Natural killer cell (primary cell): Measurements from ENCODE around the gene CD2. TPM values are rescaled to one million over a fixed set of nuclear protein-coding genes. Genes with fewer than 3 reads are reported as not detected.

Experiments
- ATAC-seq, 3 donors: fragments of 150-1000 bp in 2 of 3; fragments of 200-7000 bp in 1 of 3; cut with Tn5 transposase; 1 replicate in 1 of 3; 2 replicates in 2 of 3; pipeline ENCODE4 v1.10.0; 2021; ENCODE audit warnings: mild to moderate bottlenecking in 2 of 3, moderate library complexity in 2 of 3
- DNase-seq, 2 donors: peaks; one replicate each; pipeline versions ENCODE4 v3.0.0 to v3.0.0-alpha.2; 2013 to 2021; ENCODE audit warnings: mixed read lengths in 1 of 2
- H3K27ac ChIP-seq: one replicate; pipeline ENCODE4 v1.5.1; 2013; ENCODE audit warnings: mild to moderate bottlenecking, low read length
- H3K27me3 ChIP-seq: one replicate; pipeline ENCODE4 v1.6.1; 2013; ENCODE audit warnings: low read length; ENCODE audit not compliant: control insufficient read depth, insufficient read depth
- H3K36me3 ChIP-seq: one replicate; pipeline ENCODE4 v1.6.1; 2013; ENCODE audit warnings: low read length; ENCODE audit not compliant: control insufficient read depth, insufficient read depth
- H3K4me1 ChIP-seq: one replicate; pipeline ENCODE4 v1.6.1; 2013; ENCODE audit warnings: low read length; ENCODE audit not compliant: control insufficient read depth, insufficient read depth
- H3K4me3 ChIP-seq: one replicate; pipeline ENCODE4 v1.5.1; 2013; ENCODE audit warnings: low read length
- H3K9me3 ChIP-seq: one replicate; pipeline ENCODE4 v1.6.1; 2013; ENCODE audit warnings: low read length; ENCODE audit not compliant: control insufficient read depth, insufficient read depth
- H3K27ac Mint-ChIP-seq, 2 donors: one replicate each; pipeline ENCODE4 v1.8.0; 2022; ENCODE audit warnings: mild to moderate bottlenecking in 2 of 2, mixed read lengths in 2 of 2, moderate library complexity in 1 of 2
- H3K27me3 Mint-ChIP-seq, 2 donors: one replicate each; pipeline ENCODE4 v1.8.0; 2022; ENCODE audit warnings: low read depth in 2 of 2, mixed read lengths in 2 of 2
- H3K36me3 Mint-ChIP-seq: one replicate; pipeline ENCODE4 v1.8.0; 2022; ENCODE audit warnings: mixed read lengths
- H3K4me1 Mint-ChIP-seq, 2 donors: one replicate each; pipeline ENCODE4 v1.8.0; 2022; ENCODE audit warnings: mixed read lengths in 2 of 2
- H3K4me3 Mint-ChIP-seq: one replicate; pipeline ENCODE4 v1.8.0; 2022; ENCODE audit warnings: mild to moderate bottlenecking, moderate library complexity, mixed read lengths
- H3K9me3 Mint-ChIP-seq, 2 donors: one replicate each; pipeline ENCODE4 v1.8.0; 2022; ENCODE audit warnings: mixed read lengths in 2 of 2
- WGBS: methylation state at CpG from one replicate; pipeline ENCODE4 v1.1.7; 2013; ENCODE audit warnings: missing lambda C conversion rate; ENCODE audit not compliant: insufficient coverage; 5-methylcytosine and 5-hydroxymethylcytosine counted together
- intact Hi-C: fragments of 100-400 bp; cut with micrococcal nuclease; formaldehyde crosslinking; loops from one replicate; pipeline ENCODE4 v1.14.2; 2022
- total RNA-seq, 4 donors: library from RNA; stranded (reverse); fragments of 120-200 nt in 1 of 4; gene quantifications; one replicate each; pipeline versions ENCODE4 v1.2.3 to v1.2.4, GENCODE V29; 2013 to 2022
- TF ChIP-seq, protein P1 (sequence below): fragments of 200-600 bp; IDR thresholded peaks from one replicate; pipeline ENCODE4 v1.8.0; 2022; ENCODE audit warnings: antibody characterized with exemption

CD2 gene
- total RNA-seq, 3 donors from 2014 or later (not counting 1 experiment from before 2014, with no cell fraction given) = 30.4 to 93.4 (median 60.8) TPM

- peak overlapping the region; percentile 75 for H3K27ac ChIP-seq
- H3K4me3 Mint-ChIP-seq = peak overlapping the region; percentile 81
- intact Hi-C loops = loop anchor here (5.0 kb wide), 1 partner anchor 49 kb away; no protein-coding TSS in a partner anchor
These were observed 13.7 kb downstream of the CD2 start for GRCh38 chr1:116767782-116768382.

DNA sequence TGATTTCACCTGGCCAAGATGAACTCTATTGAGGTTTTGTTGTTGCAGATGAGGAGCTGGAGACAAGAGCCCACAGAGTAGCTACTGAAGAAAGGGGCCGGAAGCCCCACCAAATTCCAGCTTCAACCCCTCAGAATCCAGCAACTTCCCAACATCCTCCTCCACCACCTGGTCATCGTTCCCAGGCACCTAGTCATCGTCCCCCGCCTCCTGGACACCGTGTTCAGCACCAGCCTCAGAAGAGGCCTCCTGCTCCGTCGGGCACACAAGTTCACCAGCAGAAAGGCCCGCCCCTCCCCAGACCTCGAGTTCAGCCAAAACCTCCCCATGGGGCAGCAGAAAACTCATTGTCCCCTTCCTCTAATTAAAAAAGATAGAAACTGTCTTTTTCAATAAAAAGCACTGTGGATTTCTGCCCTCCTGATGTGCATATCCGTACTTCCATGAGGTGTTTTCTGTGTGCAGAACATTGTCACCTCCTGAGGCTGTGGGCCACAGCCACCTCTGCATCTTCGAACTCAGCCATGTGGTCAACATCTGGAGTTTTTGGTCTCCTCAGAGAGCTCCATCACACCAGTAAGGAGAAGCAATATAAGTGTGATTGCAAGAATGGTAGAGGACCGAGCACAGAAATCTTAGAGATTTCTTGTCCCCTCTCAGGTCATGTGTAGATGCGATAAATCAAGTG, 14.3 kb downstream of the CD2 start:
- 50% methylated on average over 13 of the region's 13 CpGs for WGBS
- H3K9me3 Mint-ChIP-seq = no peaks in the 10 kb centered on the region
- H3K4me1 Mint-ChIP-seq = peaks cover 67 to 87% of the 10 kb centered on the region in 2 donors
- H3K27ac Mint-ChIP-seq = peak overlapping the region; percentile 93 to 94
- Histone ChIP-seq H3K9me3 (no peaks in the 10 kb centered on the region), H3K36me3 (peaks cover 57% of the 10 kb centered on the region), H3K4me3 (no peak overlapping the region), H3K27ac (peak overlapping the region; percentile 75), H3K27me3 (no peaks in the 10 kb centered on the region), H3K4me1 (peaks cover 79% of the 10 kb centered on the region)
- DNase-seq = peak in 1 of 2 donors; percentile 45
- TF ChIP-seq, protein P1, sequence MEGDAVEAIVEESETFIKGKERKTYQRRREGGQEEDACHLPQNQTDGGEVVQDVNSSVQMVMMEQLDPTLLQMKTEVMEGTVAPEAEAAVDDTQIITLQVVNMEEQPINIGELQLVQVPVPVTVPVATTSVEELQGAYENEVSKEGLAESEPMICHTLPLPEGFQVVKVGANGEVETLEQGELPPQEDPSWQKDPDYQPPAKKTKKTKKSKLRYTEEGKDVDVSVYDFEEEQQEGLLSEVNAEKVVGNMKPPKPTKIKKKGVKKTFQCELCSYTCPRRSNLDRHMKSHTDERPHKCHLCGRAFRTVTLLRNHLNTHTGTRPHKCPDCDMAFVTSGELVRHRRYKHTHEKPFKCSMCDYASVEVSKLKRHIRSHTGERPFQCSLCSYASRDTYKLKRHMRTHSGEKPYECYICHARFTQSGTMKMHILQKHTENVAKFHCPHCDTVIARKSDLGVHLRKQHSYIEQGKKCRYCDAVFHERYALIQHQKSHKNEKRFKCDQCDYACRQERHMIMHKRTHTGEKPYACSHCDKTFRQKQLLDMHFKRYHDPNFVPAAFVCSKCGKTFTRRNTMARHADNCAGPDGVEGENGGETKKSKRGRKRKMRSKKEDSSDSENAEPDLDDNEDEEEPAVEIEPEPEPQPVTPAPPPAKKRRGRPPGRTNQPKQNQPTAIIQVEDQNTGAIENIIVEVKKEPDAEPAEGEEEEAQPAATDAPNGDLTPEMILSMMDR = no peak
- peaks cover 8% of the 10 kb centered on the region for H3K36me3 Mint-ChIP-seq
- intact Hi-C loops = loop anchor here (1.0 to 5.0 kb wide), 2 partner anchors 29 to 49 kb away; no protein-coding TSS in a partner anchor
- peak in 2 of 3 donors; percentile 23 to 27 for ATAC-seq
- no peaks in the 10 kb centered on the region for H3K27me3 Mint-ChIP-seq
- H3K4me3 Mint-ChIP-seq = peak overlapping the region; percentile 81

More at GRCh38 chr1:116767782-116768382, 13.7 kb downstream of the CD2 start:
- no peaks in the 10 kb centered on the region for H3K9me3 ChIP-seq
- WGBS = 92% methylated on average over 5 of the region's 5 CpGs
- H3K27me3 ChIP-seq = no peaks in the 10 kb centered on the region
- H3K36me3 ChIP-seq = peaks cover 59% of the 10 kb centered on the region
- Mint-ChIP-seq H3K36me3 (peaks cover 1% of the 10 kb centered on the region), H3K4me1 (peaks cover 73 to 87% of the 10 kb centered on the region in 2 donors), H3K27me3 (no peaks in the 10 kb centered on the region), H3K9me3 (no peaks in the 10 kb centered on the region), H3K27ac (peak overlapping the region; percentile 93 to 94)
- no peak for ATAC-seq
- TF ChIP-seq, protein P1 = no peak
- H3K4me3 ChIP-seq = no peak overlapping the region
- DNase-seq = no peak
- peaks cover 86% of the 10 kb centered on the region for H3K4me1 ChIP-seq

DNA sequence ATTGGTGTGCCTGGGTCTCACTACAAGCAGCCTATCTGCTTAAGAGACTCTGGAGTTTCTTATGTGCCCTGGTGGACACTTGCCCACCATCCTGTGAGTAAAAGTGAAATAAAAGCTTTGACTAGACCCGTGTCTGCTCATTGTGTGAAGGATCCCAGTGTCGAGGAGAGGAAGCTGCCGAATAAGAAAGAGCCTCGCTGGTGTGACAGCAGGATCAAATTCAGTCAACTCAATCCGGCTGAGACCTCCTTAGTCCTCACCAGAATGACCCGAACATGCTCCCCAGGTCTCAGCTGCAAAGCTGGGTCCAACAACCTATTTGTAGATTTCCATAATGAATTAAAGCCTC, 14.8 kb downstream of the CD2 start:
- peaks cover 62 to 83% of the 10 kb centered on the region in 2 donors for H3K4me1 Mint-ChIP-seq
- peak overlapping the region; percentile 81 for H3K4me3 Mint-ChIP-seq

More for the DNA sequence above, 14.8 kb downstream of the CD2 start:
- intact Hi-C loops = loop anchor here (1.0 to 5.0 kb wide), 2 partner anchors 30 to 48 kb away; no protein-coding TSS in a partner anchor
- ATAC-seq = peak in 2 of 3 donors; percentile 20 to 28
- Mint-ChIP-seq H3K27me3 (no peaks in the 10 kb centered on the region), H3K9me3 (no peaks in the 10 kb centered on the region), H3K36me3 (peaks cover 13% of the 10 kb centered on the region), H3K27ac (peak overlapping the region; percentile 93 to 94)
- Histone ChIP-seq H3K27ac (peak overlapping the region; percentile 75), H3K36me3 (peaks cover 52% of the 10 kb centered on the region), H3K4me3 (no peak overlapping the region), H3K4me1 (peaks cover 74% of the 10 kb centered on the region), H3K9me3 (no peaks in the 10 kb centered on the region), H3K27me3 (no peaks in the 10 kb centered on the region)
- DNase-seq = peak in 1 of 2 donors; percentile 50
- TF ChIP-seq, protein P1 = no peak
- 7% methylated on average over 6 of the region's 6 CpGs for WGBS
